HepG2 (cell line): ENCODE results near the gene MSI2. TPM values are rescaled to one million over a fixed set of nuclear protein-coding genes. Genes with fewer than 3 reads are reported as not detected.

Experiments
- EP300 ChIP-seq, 3 experiments: sonication (generic) in 1 of 3; formaldehyde crosslinking in 1 of 3; IDR thresholded peaks; 2 replicates each; pipeline versions ENCODE4 v1.5.1 to v1.6.1; 2011 to 2020; ENCODE audit warnings: low read depth in 2 of 3, low read length in 2 of 3, borderline replicate concordance in 1 of 3, improper control_type of control experiment in 1 of 3, mild to moderate bottlenecking in 1 of 3, missing genetic modification reagents in 1 of 3, moderate library complexity in 1 of 3
- FOXA1 ChIP-seq, 2 experiments: fragments of 450-650 bp in 1 of 2; sonication (generic) in 1 of 2; formaldehyde crosslinking in 1 of 2; IDR thresholded peaks; 2 replicates each; pipeline versions ENCODE4 v1.4.0 to v1.6.1; 2016 to 2020; ENCODE audit warnings: missing genetic modification reagents in 1 of 2
- MNT ChIP-seq: fragments of 450-650 bp; IDR thresholded peaks from 2 replicates; pipeline ENCODE4 v1.6.1; 2016
- NR3C1 ChIP-seq: sonication (generic); formaldehyde crosslinking; IDR thresholded peaks from 2 replicates; pipeline ENCODE4 v1.4.0; 2020; ENCODE audit warnings: missing genetic modification reagents
- PPARG ChIP-seq: conservative IDR thresholded peaks from 2 replicates; pipeline ENCODE4 v1.6.1; 2016; ENCODE audit warnings: missing biosample characterization, missing genetic modification reagents
- RBM22 ChIP-seq: fragments of 200-400 bp; formaldehyde crosslinking; optimal IDR thresholded peaks from 2 replicates; pipeline ENCODE3; 2017; ENCODE audit warnings: mild to moderate bottlenecking, low read length, moderate library complexity
- SOX13 ChIP-seq, 3 experiments: fragments of 450-650 bp in 1 of 3; sonication (generic) in 1 of 3; formaldehyde crosslinking in 1 of 3; IDR thresholded peaks in 2 of 3; conservative IDR thresholded peaks in 1 of 3; 2 replicates each; pipeline versions ENCODE4 v1.5.0 to v1.6.1; 2016 to 2020; ENCODE audit warnings: antibody characterized with exemption in 1 of 3, mild to moderate bottlenecking in 1 of 3, missing compliant biosample characterization in 1 of 3, missing genetic modification reagents in 1 of 3, moderate library complexity in 1 of 3
- TBX2 ChIP-seq: sonication (generic); formaldehyde crosslinking; IDR thresholded peaks from 2 replicates; pipeline ENCODE4 v1.5.0; 2020; ENCODE audit warnings: missing genetic modification reagents, mild to moderate bottlenecking, borderline replicate concordance
- TEAD3 ChIP-seq: optimal IDR thresholded peaks from 2 replicates; pipeline ENCODE3; 2016; ENCODE audit warnings: borderline replicate concordance
- TRAFD1 ChIP-seq: sonication (generic); formaldehyde crosslinking; IDR thresholded peaks from 2 replicates; pipeline ENCODE4 v1.5.1; 2020; ENCODE audit warnings: missing genetic modification reagents, mild to moderate bottlenecking, borderline replicate concordance
- TRIM22 ChIP-seq: fragments of 450-650 bp; IDR thresholded peaks from 2 replicates; pipeline ENCODE4 v1.6.1; 2017
- YEATS2 ChIP-seq: sonication (generic); formaldehyde crosslinking; IDR thresholded peaks from 2 replicates; pipeline ENCODE4 v1.4.0; 2020; ENCODE audit warnings: missing genetic modification reagents, borderline replicate concordance
- ZEB1 ChIP-seq: IDR thresholded peaks from 2 replicates; pipeline ENCODE4 v1.6.1; 2012; ENCODE audit warnings: mild to moderate bottlenecking, low read depth, inconsistent platforms; ENCODE audit not compliant: insufficient replicate concordance
- ZNF510 ChIP-seq: sonication (generic); formaldehyde crosslinking; IDR thresholded peaks from 2 replicates; pipeline ENCODE4 v1.4.0; 2020; ENCODE audit warnings: low read depth, mild to moderate bottlenecking, missing genetic modification reagents
- ZNF674 ChIP-seq: sonication (generic); formaldehyde crosslinking; IDR thresholded peaks from 2 replicates; pipeline ENCODE4 v1.5.0; 2020; ENCODE audit warnings: low read depth, mild to moderate bottlenecking, missing genetic modification reagents
- ZNF776 ChIP-seq: sonication (generic); formaldehyde crosslinking; IDR thresholded peaks from 2 replicates; pipeline ENCODE4 v1.4.0; 2020; ENCODE audit warnings: mild to moderate bottlenecking, missing genetic modification reagents
- polyA plus RNA-seq, 8 experiments: library from polyadenylated mRNA; depleted of rRNA in 3 of 8; stranded (reverse) in 7 of 8; unstranded in 1 of 8; fragments of >200 nt; fragmentation: Illumina TruSeq in 4 of 8; extraction: Trizol in 4 of 8; gene quantifications; 2 replicates each; pipeline versions ENCODE4 v1.2.1 to v1.2.3, GENCODE V29; 2011 to 2016; ENCODE audit warnings: low read depth in 4 of 8, missing spikeins in 1 of 8, mixed read lengths in 1 of 8; ENCODE audit not compliant: insufficient read depth in 1 of 8
- total RNA-seq, 5 experiments: library from RNA; depleted of rRNA; stranded (reverse); fragments of >200 nt; fragmentation: Illumina TruSeq; extraction: Trizol; gene quantifications; 2 replicates each; pipeline ENCODE4 v1.2.3, GENCODE V29; 2016; ENCODE audit warnings: low read depth in 1 of 5
- TF ChIP-seq, protein P1 (sequence below): sonication (generic); formaldehyde crosslinking; IDR thresholded peaks from 2 replicates; pipeline ENCODE4 v1.5.0; 2020; ENCODE audit warnings: missing genetic modification reagents
- TF ChIP-seq, protein P2 (sequence below): sonication (generic); formaldehyde crosslinking; IDR thresholded peaks from 2 replicates; pipeline ENCODE4 v1.5.1; 2020; ENCODE audit warnings: mild to moderate bottlenecking, missing genetic modification reagents, borderline replicate concordance

Gene MSI2
- total and polyA plus RNA-seq, 2 of the 13 experiments (the other 11 are each of a cell fraction or from before 2014, with no cell fraction given): 77.5 to 78.4 TPM

- TF ChIP-seq, protein P1, sequence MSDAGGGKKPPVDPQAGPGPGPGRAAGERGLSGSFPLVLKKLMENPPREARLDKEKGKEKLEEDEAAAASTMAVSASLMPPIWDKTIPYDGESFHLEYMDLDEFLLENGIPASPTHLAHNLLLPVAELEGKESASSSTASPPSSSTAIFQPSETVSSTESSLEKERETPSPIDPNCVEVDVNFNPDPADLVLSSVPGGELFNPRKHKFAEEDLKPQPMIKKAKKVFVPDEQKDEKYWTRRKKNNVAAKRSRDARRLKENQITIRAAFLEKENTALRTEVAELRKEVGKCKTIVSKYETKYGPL (CRISPR knock-in tag): no peak
- TF ChIP-seq, protein P2, sequence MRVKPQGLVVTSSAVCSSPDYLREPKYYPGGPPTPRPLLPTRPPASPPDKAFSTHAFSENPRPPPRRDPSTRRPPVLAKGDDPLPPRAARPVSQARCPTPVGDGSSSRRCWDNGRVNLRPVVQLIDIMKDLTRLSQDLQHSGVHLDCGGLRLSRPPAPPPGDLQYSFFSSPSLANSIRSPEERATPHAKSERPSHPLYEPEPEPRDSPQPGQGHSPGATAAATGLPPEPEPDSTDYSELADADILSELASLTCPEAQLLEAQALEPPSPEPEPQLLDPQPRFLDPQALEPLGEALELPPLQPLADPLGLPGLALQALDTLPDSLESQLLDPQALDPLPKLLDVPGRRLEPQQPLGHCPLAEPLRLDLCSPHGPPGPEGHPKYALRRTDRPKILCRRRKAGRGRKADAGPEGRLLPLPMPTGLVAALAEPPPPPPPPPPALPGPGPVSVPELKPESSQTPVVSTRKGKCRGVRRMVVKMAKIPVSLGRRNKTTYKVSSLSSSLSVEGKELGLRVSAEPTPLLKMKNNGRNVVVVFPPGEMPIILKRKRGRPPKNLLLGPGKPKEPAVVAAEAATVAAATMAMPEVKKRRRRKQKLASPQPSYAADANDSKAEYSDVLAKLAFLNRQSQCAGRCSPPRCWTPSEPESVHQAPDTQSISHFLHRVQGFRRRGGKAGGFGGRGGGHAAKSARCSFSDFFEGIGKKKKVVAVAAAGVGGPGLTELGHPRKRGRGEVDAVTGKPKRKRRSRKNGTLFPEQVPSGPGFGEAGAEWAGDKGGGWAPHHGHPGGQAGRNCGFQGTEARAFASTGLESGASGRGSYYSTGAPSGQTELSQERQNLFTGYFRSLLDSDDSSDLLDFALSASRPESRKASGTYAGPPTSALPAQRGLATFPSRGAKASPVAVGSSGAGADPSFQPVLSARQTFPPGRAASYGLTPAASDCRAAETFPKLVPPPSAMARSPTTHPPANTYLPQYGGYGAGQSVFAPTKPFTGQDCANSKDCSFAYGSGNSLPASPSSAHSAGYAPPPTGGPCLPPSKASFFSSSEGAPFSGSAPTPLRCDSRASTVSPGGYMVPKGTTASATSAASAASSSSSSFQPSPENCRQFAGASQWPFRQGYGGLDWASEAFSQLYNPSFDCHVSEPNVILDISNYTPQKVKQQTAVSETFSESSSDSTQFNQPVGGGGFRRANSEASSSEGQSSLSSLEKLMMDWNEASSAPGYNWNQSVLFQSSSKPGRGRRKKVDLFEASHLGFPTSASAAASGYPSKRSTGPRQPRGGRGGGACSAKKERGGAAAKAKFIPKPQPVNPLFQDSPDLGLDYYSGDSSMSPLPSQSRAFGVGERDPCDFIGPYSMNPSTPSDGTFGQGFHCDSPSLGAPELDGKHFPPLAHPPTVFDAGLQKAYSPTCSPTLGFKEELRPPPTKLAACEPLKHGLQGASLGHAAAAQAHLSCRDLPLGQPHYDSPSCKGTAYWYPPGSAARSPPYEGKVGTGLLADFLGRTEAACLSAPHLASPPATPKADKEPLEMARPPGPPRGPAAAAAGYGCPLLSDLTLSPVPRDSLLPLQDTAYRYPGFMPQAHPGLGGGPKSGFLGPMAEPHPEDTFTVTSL: peak; percentile 50; the same call in 1 of the 2 replicates
- no peak for TF ChIP-seq PPARG
- no peak for TF ChIP-seq SOX13 (IDR thresholded peaks at IDR 0.05)
- no peak; a peak in 1 of 4 replicates for TF ChIP-seq SOX13 (CRISPR knock-in tag; conservative IDR thresholded peaks at IDR 0.05 in 1 of 2, IDR thresholded peaks at IDR 0.05 in 1 of 2)
- TF ChIP-seq ZNF674 (CRISPR knock-in tag): no peak
- TF ChIP-seq TEAD3: no peak
- no peak for TF ChIP-seq ZNF776 (CRISPR knock-in tag)
- TF ChIP-seq TRAFD1 (CRISPR knock-in tag): no peak
- peak; percentile 33; the same call in 1 of the 2 replicates for TF ChIP-seq YEATS2
- TF ChIP-seq FOXA1 (IDR thresholded peaks at IDR 0.05): no peak
- TF ChIP-seq FOXA1 (CRISPR knock-in tag; IDR thresholded peaks at IDR 0.05): peak; percentile 34
- no peak for TF ChIP-seq ZNF510
- TF ChIP-seq RBM22: peak; percentile 18
- TF ChIP-seq ZEB1: no peak
- no peak for TF ChIP-seq NR3C1
- no peak for TF ChIP-seq TRIM22
- TF ChIP-seq TBX2 (CRISPR knock-in tag): no peak
- TF ChIP-seq EP300 (IDR thresholded peaks at IDR 0.05; ENCODE audit: low read depth in 2 of 2, low read length in 2 of 2): peak in 1 of 2 experiments; percentile 70; a peak in 2 of 4 replicates
- TF ChIP-seq EP300 (CRISPR knock-in tag; IDR thresholded peaks at IDR 0.05; ENCODE audit: borderline replicate concordance): no peak
- no peak for TF ChIP-seq MNT
Observed at GRCh38 chr17:57326336-57326735, 70.0 kb downstream of the MSI2 start (continued).
